ENCODE data around the gene EXOC6B.

The EXOC6B gene

GRCh38 chr2:72132981-72133720 is 692.7 kb downstream of the EXOC6B start:
- DNase-seq (ENCODE audit: low read depth), result no peak

GRCh38 chr2:72131916-72132841 is 693.7 kb downstream of the EXOC6B start:
- no peak for DNase-seq (ENCODE audit: low read depth)

- no peak for DNase-seq (ENCODE audit: low read depth)
Observed at GRCh38 chr2:72131371-72131891, 694.4 kb downstream of the EXOC6B start.

DNA sequence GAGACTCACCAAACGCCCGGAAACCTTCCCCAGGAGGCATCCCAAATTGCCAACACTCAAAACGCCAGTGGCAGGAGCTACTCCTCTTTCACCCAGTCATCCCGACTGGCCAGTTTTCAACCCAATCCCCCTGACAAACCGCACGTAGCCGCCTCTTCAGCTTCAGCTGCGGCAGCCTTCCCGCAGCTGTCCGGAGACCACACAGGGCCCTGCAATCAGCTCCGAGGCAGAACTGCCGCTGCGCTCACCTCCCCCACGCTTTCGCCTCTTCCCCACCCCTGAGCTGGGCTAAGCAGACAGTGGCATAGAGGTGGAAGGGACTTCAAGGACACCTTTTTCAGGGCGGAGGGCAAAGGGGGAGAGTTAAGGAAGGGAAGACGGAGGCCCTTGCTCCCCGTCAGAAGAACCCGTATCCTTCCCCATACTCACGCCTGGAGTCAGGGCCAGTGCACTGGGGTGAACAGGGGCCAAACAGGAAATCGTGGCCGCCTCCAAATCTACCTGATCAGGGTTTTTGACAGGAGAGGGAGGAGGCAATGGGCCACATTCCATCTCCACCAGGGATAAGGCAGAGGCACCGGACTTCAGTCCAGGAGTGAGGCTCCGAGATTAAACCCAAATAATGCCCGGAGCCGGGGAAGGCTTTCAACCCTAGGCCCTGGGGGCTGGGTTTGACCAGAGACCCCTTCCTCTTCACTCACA is 695.0 kb downstream of the EXOC6B start:
- DNase-seq (ENCODE audit: low read depth), result no peak

GRCh38 chr2:72129681-72130340 is 696.0 kb downstream of the EXOC6B start:
- DNase-seq (ENCODE audit: low read depth), result no peak

GRCh38 chr2:72128843-72129227 is 697.0 kb downstream of the EXOC6B start:
- DNase-seq (ENCODE audit: low read depth), result no peak

DNA sequence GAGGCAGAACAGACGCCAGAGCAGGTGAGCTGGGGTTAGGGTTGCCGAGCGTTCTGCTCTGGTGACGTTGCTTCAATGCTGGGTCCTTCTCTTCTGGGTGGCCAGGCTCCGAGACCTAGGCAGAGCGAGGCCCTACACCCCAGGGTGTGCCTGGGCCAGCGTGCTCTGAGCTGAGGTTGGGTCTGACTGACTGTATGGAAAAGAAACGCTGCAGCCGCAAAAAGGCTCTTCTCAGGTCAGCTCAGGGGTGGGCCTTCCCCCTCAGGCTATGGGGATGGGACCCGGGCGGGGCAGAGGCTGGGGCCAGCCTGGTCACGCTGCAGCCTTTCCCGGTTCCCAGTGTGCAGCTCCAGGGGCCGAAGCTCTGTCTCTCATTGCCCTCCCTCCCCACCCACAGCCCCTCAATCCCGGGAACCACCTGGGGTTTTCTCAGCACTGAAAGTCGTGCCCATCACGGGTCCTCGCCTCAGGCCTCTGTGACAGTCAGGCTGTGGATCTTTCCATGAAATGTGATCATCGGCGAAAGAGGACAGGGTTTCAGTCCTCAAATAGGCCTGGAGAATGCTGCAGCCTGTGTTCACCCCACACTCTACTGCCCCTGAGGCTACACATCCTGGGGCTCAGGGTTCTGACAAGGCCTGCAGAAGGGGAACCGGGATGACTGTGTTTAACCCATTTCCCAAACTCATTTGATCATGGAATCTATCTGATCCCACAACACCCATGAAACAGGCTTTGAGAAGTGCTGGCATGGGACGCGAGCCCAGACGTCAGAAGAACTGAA is 697.6 kb downstream of the EXOC6B start:
- DNase-seq (ENCODE audit: low read depth), result no peak

GRCh38 chr2:72127401-72128058 is 698.3 kb downstream of the EXOC6B start:
- no peak for DNase-seq (ENCODE audit: low read depth)

DNA sequence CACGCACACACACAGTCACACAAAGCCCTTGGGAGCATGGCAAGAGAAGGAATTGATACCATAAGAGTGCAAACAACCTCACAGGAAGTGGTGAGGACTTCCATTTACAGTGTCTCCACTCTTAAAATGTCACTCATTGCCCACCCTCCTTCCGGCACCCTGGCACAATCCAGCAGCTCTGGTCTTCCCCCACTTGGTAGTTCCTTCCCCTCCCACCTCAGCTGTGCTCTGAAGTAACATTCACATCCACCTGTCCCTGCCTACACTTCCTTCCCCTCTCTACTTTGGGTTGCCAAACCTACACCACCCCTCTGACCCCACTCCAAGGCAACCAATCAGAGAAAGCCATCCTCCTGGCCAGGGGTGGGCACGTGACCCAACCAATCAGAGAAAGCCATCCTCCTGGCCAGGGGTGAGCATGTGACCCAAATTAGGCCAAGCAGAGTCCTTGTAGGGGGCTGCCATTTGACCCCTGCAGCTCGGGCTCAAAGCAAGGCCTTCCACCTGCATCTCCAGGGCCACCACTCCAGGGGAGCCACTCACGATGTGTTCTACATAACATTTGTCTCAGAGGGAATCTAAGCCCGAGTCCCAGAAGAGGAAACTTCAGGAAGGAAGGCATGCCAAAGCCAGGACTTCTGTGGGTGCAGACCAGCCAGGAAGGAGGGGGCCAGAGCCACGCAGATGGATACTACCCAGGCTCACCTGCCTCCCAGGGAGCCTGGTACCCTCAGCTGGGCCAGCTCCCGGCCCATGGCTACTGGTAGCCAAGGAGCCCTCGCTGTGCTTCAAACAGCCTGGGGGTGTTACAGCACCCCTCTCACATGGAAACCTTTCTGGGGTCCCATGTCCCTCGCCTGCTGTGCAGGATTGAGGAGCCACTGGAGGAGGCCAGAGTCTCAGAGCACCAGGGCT is 699.4 kb downstream of the EXOC6B start:
- DNase-seq (ENCODE audit: low read depth), result no peak
